Ovary (tissue), 10 donors: ENCODE results near the gene PLET1. TPM values are rescaled to one million over a fixed set of nuclear protein-coding genes. Genes with fewer than 3 reads are reported as not detected.

Experiments used
- DNase-seq, 5 donors: peaks; one replicate each; pipeline ENCODE4 v3.0.0-alpha.2; 2019 to 2020
- H3K27ac ChIP-seq, 2 donors: fragments of 200-600 bp; one replicate each; pipeline versions ENCODE4 v1.5.1 to v1.8.0; 2019 to 2022
- H3K27me3 ChIP-seq: fragments of 200-600 bp; one replicate; pipeline ENCODE4 v1.8.0; 2022
- H3K36me3 ChIP-seq: fragments of 200-600 bp; sonication (generic); one replicate; pipeline ENCODE4 v1.5.1; 2019
- H3K4me1 ChIP-seq: one replicate; pipeline ENCODE4 v1.8.1; 2013; ENCODE audit warnings: mild to moderate bottlenecking, moderate library complexity; ENCODE audit not compliant: insufficient read depth
- H3K4me3 ChIP-seq: fragments of 200-600 bp; sonication (generic); one replicate; pipeline ENCODE4 v1.5.1; 2017
- H3K9me3 ChIP-seq, 2 donors: fragments of 200-600 bp in 1 of 2; sonication (generic) in 1 of 2; one replicate each; pipeline versions ENCODE4 v1.5.1 to v1.8.1; 2013 to 2019; ENCODE audit warnings: mild to moderate bottlenecking in 1 of 2, moderate library complexity in 1 of 2
- CTCF ChIP-seq, 3 donors: fragments of 450-650 bp in 2 of 3; fragments of 200-600 bp in 1 of 3; IDR thresholded peaks; one replicate each; pipeline versions ENCODE4 v1.5.1 to v1.8.0; 2016 to 2022; ENCODE audit warnings: antibody characterized with exemption in 3 of 3, mild to moderate bottlenecking in 1 of 3
- EP300 ChIP-seq: sonication (generic); formaldehyde crosslinking; IDR thresholded peaks from one replicate; pipeline ENCODE4 v1.6.1; 2017; ENCODE audit warnings: antibody characterized with exemption
- POLR2A ChIP-seq: fragments of 450-650 bp; IDR thresholded peaks from one replicate; pipeline ENCODE4 v1.6.1; 2017; ENCODE audit warnings: antibody characterized with exemption, mild to moderate bottlenecking, moderate library complexity
- WGBS, 3 donors: extraction: QIAGEN DNeasy Blood & Tissue Kit in 1 of 3; methylation state at CpG; one replicate each; pipeline versions ENCODE4 v1.1.5 to v1.1.7; 2013 to 2017; 5-methylcytosine and 5-hydroxymethylcytosine counted together
- intact Hi-C, 4 donors: fragments of 100-400 bp; cut with DNase I; formaldehyde crosslinking; loops; one replicate each; pipeline versions ENCODE4 v1.11.0 to v1.15.1; 2022 to 2023
- long read RNA-seq, 3 donors: library from polyadenylated mRNA in 2 of 3; unstranded in 2 of 3; transcript quantifications; one replicate each; pipeline ENCODE4 v2.0.0 and lab custom pipeline, GENCODE V29; 2021 to 2026
- polyA plus RNA-seq, 2 donors: library from polyadenylated mRNA; stranded (reverse); fragments of 200-250 nt in 1 of 2; fragments of 350-450 nt in 1 of 2; fragmentation: Illumina TruSeq in 1 of 2; extraction: RNeasy Lipid Tissue Mini Kit (QIAGEN cat#74804) in 1 of 2; gene quantifications; one replicate each; pipeline ENCODE4 v1.2.3, GENCODE V29; 2013 to 2014
- total RNA-seq, 7 donors: library from RNA; depleted of rRNA in 2 of 7; stranded (reverse); fragments of >200 nt in 2 of 7; fragmentation: NEBNext Ultra II Directional in 3 of 7; extraction: Animal tissue kit (Norgen Biotek cat#: 25700) in 3 of 7; gene quantifications; one replicate each; pipeline versions ENCODE4 v1.1.0 to v1.2.4, GENCODE V29; 2016 to 2023
- donor health status: DM: no; HTN: no; CAD: no; lungs with moderate emphysema.
- donor health status: DM: no; HTN: no; CAD: no.
- donor health status: Bipolar disorder and iron deficiency.
- donor health status: DM: yes; HTN: yes; CAD: no.
- donor health status: DM: no; HTN: no; CAD: no.
- donor health status: DM: yes; HTN: yes; CAD: no.

PLET1 gene
- total RNA-seq (not detected), polyA plus RNA-seq (not detected)
- long read RNA-seq, donor 1, result 0 reads
- long read RNA-seq, donor 2, result 0 reads
- long read RNA-seq, donor 3, partial matches to known transcripts, result 0 of 1 reads
- long read RNA-seq, donor 3, other reads (novel, unspliced or antisense), result 1 of 1 reads

- intact Hi-C loops, result no loop called here
- no peaks in the 10 kb centered on the region for H3K36me3 ChIP-seq
Measured at GRCh38 chr11:112260490-112260889, at the start of gene PLET1. TSS of gene PLET1 (minus strand) at chr11:112260860. CDS start at chr11:112260589, 271 bp downstream.

GRCh38 chr11:112310419-112310818, 49.8 kb upstream of the PLET1 start:
- Histone ChIP-seq H3K9me3 (no peaks in the 10 kb centered on the region), H3K27me3 (no peaks in the 10 kb centered on the region), H3K27ac (no peak overlapping the region), H3K36me3 (no peaks in the 10 kb centered on the region), H3K4me3 (no peak overlapping the region), H3K4me1 (no peaks in the 10 kb centered on the region)
- TF ChIP-seq EP300 (no peak), CTCF (IDR thresholded peaks at IDR 0.05) (no peak), POLR2A (no peak)
- 52 to 67% (median 63%) methylated on average over 2 of the region's 2 CpGs for WGBS, 3 donors
- intact Hi-C loops, result no loop called here
- no peak for DNase-seq

More at GRCh38 chr11:112260490-112260889, at the start of gene PLET1:
- 98 to 99% (median 99%) methylated on average over 2 of the region's 2 CpGs for WGBS, 3 donors
- no peaks in the 10 kb centered on the region for H3K27me3 ChIP-seq
- H3K9me3 ChIP-seq, result no peaks in the 10 kb centered on the region
- TF ChIP-seq EP300, result no peak
- no peak for TF ChIP-seq POLR2A
- no peak within 1 kb of the TSS for H3K4me3 ChIP-seq
- DNase-seq, result no peak
- peaks cover 1% of the 10 kb centered on the region for H3K4me1 ChIP-seq
- no peak within 1 kb of the TSS for H3K27ac ChIP-seq

GRCh38 chr11:112308651-112309050, 48.0 kb upstream of the PLET1 start:
- H3K4me3 ChIP-seq, result no peak overlapping the region
- WGBS, 3 donors, result 93 to 98% (median 94%) methylated on average over 2 of the region's 2 CpGs
- H3K36me3 ChIP-seq, result no peaks in the 10 kb centered on the region
- H3K9me3 ChIP-seq, result no peaks in the 10 kb centered on the region
- DNase-seq, result no peak
- intact Hi-C loops, result no loop called here
- no peak for TF ChIP-seq CTCF (IDR thresholded peaks at IDR 0.05)
- TF ChIP-seq POLR2A, result no peak
- TF ChIP-seq EP300, result no peak
- H3K27ac ChIP-seq, result no peak overlapping the region
- H3K27me3 ChIP-seq, result no peaks in the 10 kb centered on the region
- no peaks in the 10 kb centered on the region for H3K4me1 ChIP-seq

- Histone ChIP-seq H3K9me3 (no peaks in the 10 kb centered on the region), H3K27ac (no peak overlapping the region), H3K4me3 (no peak overlapping the region), H3K36me3 (no peaks in the 10 kb centered on the region), H3K4me1 (no peaks in the 10 kb centered on the region), H3K27me3 (no peaks in the 10 kb centered on the region)
- TF ChIP-seq CTCF (IDR thresholded peaks at IDR 0.05), result no peak
- intact Hi-C loops, result no loop called here
- no peak for DNase-seq
Measured at GRCh38 chr11:112307616-112308015, 47.0 kb upstream of the PLET1 start.

GRCh38 chr11:112306230-112306629, 45.6 kb upstream of the PLET1 start:
- TF ChIP-seq CTCF (IDR thresholded peaks at IDR 0.05) (no peak), POLR2A (no peak), EP300 (no peak)
- H3K4me3 ChIP-seq, result no peak overlapping the region
- H3K9me3 ChIP-seq, result no peaks in the 10 kb centered on the region
- intact Hi-C loops, result no loop called here
- no peak for DNase-seq
- no peaks in the 10 kb centered on the region for H3K4me1 ChIP-seq
- no peak overlapping the region for H3K27ac ChIP-seq
- no peaks in the 10 kb centered on the region for H3K36me3 ChIP-seq
- WGBS, 3 donors, result 83 to 100% (median 86%) methylated on average over 1 of the region's 1 CpG
- H3K27me3 ChIP-seq, result no peaks in the 10 kb centered on the region
